ENCODE measurements around the gene CEP152.

CEP152 gene

GRCh38 chr15:48781481-48782081 is 29.3 kb downstream of the CEP152 start:
- H3K4me3 ChIP-seq (ENCODE audit: low read depth, low read length), result no peak overlapping the region
- DNase-seq (ENCODE audit: low read depth), result no peak

- no peak for DNase-seq (ENCODE audit: low read depth)
Observed at GRCh38 chr15:48781017-48781416, 29.9 kb downstream of the CEP152 start.

GRCh38 chr15:48778331-48778730 is 32.5 kb downstream of the CEP152 start:
- no peak overlapping the region for H3K4me3 ChIP-seq (ENCODE audit: low read depth, low read length)
- no peak for DNase-seq (ENCODE audit: low read depth)

More at GRCh38 chr15:48781017-48781416, 29.9 kb downstream of the CEP152 start:
- no peak overlapping the region for H3K4me3 ChIP-seq (ENCODE audit: low read depth, low read length)

GRCh38 chr15:48777645-48778330 is 33.1 kb downstream of the CEP152 start:
- no peak overlapping the region for H3K4me3 ChIP-seq (ENCODE audit: low read depth, low read length)

GRCh38 chr15:48775546-48775945 is 35.3 kb downstream of the CEP152 start:
- DNase-seq (ENCODE audit: low read depth), result no peak
- no peak overlapping the region for H3K4me3 ChIP-seq (ENCODE audit: low read depth, low read length)

More at GRCh38 chr15:48777645-48778330, 33.1 kb downstream of the CEP152 start:
- no peak for DNase-seq (ENCODE audit: low read depth)

- no peak for DNase-seq (ENCODE audit: low read depth)
Observed at GRCh38 chr15:48774484-48774883, 36.4 kb downstream of the CEP152 start.

GRCh38 chr15:48766196-48766595 is 44.7 kb downstream of the CEP152 start:
- H3K4me3 ChIP-seq (ENCODE audit: low read depth, low read length), result no peak overlapping the region
- no peak for DNase-seq (ENCODE audit: low read depth)

More at GRCh38 chr15:48774484-48774883, 36.4 kb downstream of the CEP152 start:
- H3K4me3 ChIP-seq (ENCODE audit: low read depth, low read length), result no peak overlapping the region

- DNase-seq (ENCODE audit: low read depth), result no peak
- no peak overlapping the region for H3K4me3 ChIP-seq (ENCODE audit: low read depth, low read length)
Observed at GRCh38 chr15:48765022-48765421, 45.8 kb downstream of the CEP152 start.

- H3K4me3 ChIP-seq (ENCODE audit: low read depth, low read length), result no peak overlapping the region
- no peak for DNase-seq (ENCODE audit: low read depth)
Observed at GRCh38 chr15:48761393-48762158, 49.3 kb downstream of the CEP152 start.

- no peak for DNase-seq (ENCODE audit: low read depth)
- H3K4me3 ChIP-seq (ENCODE audit: low read depth, low read length), result no peak overlapping the region
Observed at GRCh38 chr15:48759921-48760320, 50.9 kb downstream of the CEP152 start.

GRCh38 chr15:48757661-48758060 is 53.2 kb downstream of the CEP152 start:
- DNase-seq (ENCODE audit: low read depth), result no peak
- no peak overlapping the region for H3K4me3 ChIP-seq (ENCODE audit: low read depth, low read length)

GRCh38 chr15:48754011-48754410 is 56.9 kb downstream of the CEP152 start:
- no peak overlapping the region for H3K4me3 ChIP-seq (ENCODE audit: low read depth, low read length)
- no peak for DNase-seq (ENCODE audit: low read depth)

GRCh38 chr15:48751595-48751994 is 59.3 kb downstream of the CEP152 start:
- no peak for DNase-seq (ENCODE audit: low read depth)
- H3K4me3 ChIP-seq (ENCODE audit: low read depth, low read length), result no peak overlapping the region

GRCh38 chr15:48748535-48748934 is 62.3 kb downstream of the CEP152 start:
- DNase-seq (ENCODE audit: low read depth), result no peak
- H3K4me3 ChIP-seq (ENCODE audit: low read depth, low read length), result no peak overlapping the region

- no peak overlapping the region for H3K4me3 ChIP-seq (ENCODE audit: low read depth, low read length)
- no peak for DNase-seq (ENCODE audit: low read depth)
Observed at GRCh38 chr15:48733615-48734014, 77.3 kb downstream of the CEP152 start.

GRCh38 chr15:48730506-48730905 is 80.4 kb downstream of the CEP152 start:
- DNase-seq (ENCODE audit: low read depth), result no peak
- no peak overlapping the region for H3K4me3 ChIP-seq (ENCODE audit: low read depth, low read length)

GRCh38 chr15:48723969-48724368 is 86.9 kb downstream of the CEP152 start:
- no peak overlapping the region for H3K4me3 ChIP-seq (ENCODE audit: low read depth, low read length)
- no peak for DNase-seq (ENCODE audit: low read depth)

GRCh38 chr15:48722764-48723661 is 87.9 kb downstream of the CEP152 start:
- no peak for DNase-seq (ENCODE audit: low read depth)
- H3K4me3 ChIP-seq (ENCODE audit: low read depth, low read length), result no peak overlapping the region

- no peak overlapping the region for H3K4me3 ChIP-seq (ENCODE audit: low read depth, low read length)
- no peak for DNase-seq (ENCODE audit: low read depth)
Observed at GRCh38 chr15:48721061-48721810, 89.6 kb downstream of the CEP152 start.

All from skeletal muscle cell (primary cell).